ENCODE measurements around the gene PLEKHA3. TPM values are rescaled to one million over a fixed set of nuclear protein-coding genes. Genes with fewer than 3 reads are reported as not detected.

Gene PLEKHA3
- total and polyA plus RNA-seq, 2 of the 4 experiments (the other 2 are of a cell fraction), result 3.9 to 5.5 TPM

GRCh38 chr2:178499640-178500039, 19.4 kb downstream of the PLEKHA3 start:
- H3K14ac ChIP-seq (replicated peaks; ENCODE audit: low read depth, low read length), result no peak overlapping the region
- no peak overlapping the region for H2AK5ac ChIP-seq (ENCODE audit: low read depth, low read length)
- no peak overlapping the region for H2AFZ ChIP-seq (replicated peaks; ENCODE audit: low read length, poor library complexity)
- H3K4ac ChIP-seq (ENCODE audit: low read depth, low read length), result no peak overlapping the region
- no peak overlapping the region for H3K23ac ChIP-seq (ENCODE audit: low read depth, low read length)
- no peak overlapping the region for H2AK9ac ChIP-seq (replicated peaks; ENCODE audit: low read depth, low read length, poor library complexity)
- peaks cover under 1 to 3% of the 10 kb centered on the region in 2 experiments; a peak in 1 of 4 replicates for H3K79me1 ChIP-seq (ENCODE audit: low read depth in 1 of 2, low read length in 2 of 2)
- no peak for DNase-seq
- H4K91ac ChIP-seq (ENCODE audit: insufficient read depth, low read depth, low read length), result no peak overlapping the region
- H2BK20ac ChIP-seq (ENCODE audit: low read depth, low read length), result no peak overlapping the region
- TF ChIP-seq POLR2A (IDR thresholded peaks at IDR 0.05; ENCODE audit: low read depth, low read length) (no peak), RAD21 (IDR thresholded peaks at IDR 0.05; ENCODE audit: low read length) (no peak), MAZ (IDR thresholded peaks at IDR 0.05; ENCODE audit: borderline replicate concordance, low read depth, low read length) (no peak), RCOR1 (IDR thresholded peaks at IDR 0.05; ENCODE audit: insufficient replicate concordance, low read length) (no peak), CTCF (conservative IDR thresholded peaks at IDR 0.05; ENCODE audit: low read depth, low read length) (no peak)
- H3K9ac ChIP-seq (ENCODE audit: low read depth, low read length), result no peak overlapping the region
- no peak overlapping the region for H3K4me2 ChIP-seq (ENCODE audit: low read depth, low read length)
- intact Hi-C loops (cut with micrococcal nuclease), result no loop called here
- no TSS peak for BruUV-seq (replicated peaks)
- POLR2A ChIA-PET (ENCODE audit: unreplicated experiment), result no interaction called here
- no peak overlapping the region for H2BK5ac ChIP-seq (ENCODE audit: low read depth, low read length, poor library complexity, severe bottlenecking)
- no peak overlapping the region for H3K18ac ChIP-seq (ENCODE audit: low read depth, low read length)
- no peak overlapping the region for H2BK15ac ChIP-seq (ENCODE audit: low read depth, low read length)
- H3K9me1 ChIP-seq (ENCODE audit: insufficient read depth, low read length), result no peaks in the 10 kb centered on the region
- in situ Hi-C loops (cut with MboI; ENCODE audit: low sequenced_read_pairs), result no loop called here
- no peak overlapping the region for H2BK120ac ChIP-seq (ENCODE audit: low read depth, low read length)
- H3K56ac ChIP-seq (ENCODE audit: extremely low read depth, insufficient read depth, low read length), result no peak overlapping the region
- no peak for ATAC-seq (ENCODE audit: low read depth)
- no peak overlapping the region for H4K8ac ChIP-seq (ENCODE audit: low read depth in 2 of 2, low read length in 2 of 2)
- no peaks in the 10 kb centered on the region for H4K20me1 ChIP-seq (ENCODE audit: insufficient read depth, low read length)
- H3K27ac ChIP-seq (ENCODE audit: insufficient read depth, low read length), result no peak overlapping the region
- CTCF ChIA-PET, result no interaction called here
- H3K27me3 ChIP-seq (ENCODE audit: control insufficient read depth, insufficient read depth, low read length), result no peaks in the 10 kb centered on the region
- dilution Hi-C loops (cut with HindIII; ENCODE audit: low sequenced_read_pairs, unreplicated experiment), result no loop called here
- no peaks in the 10 kb centered on the region for H3K9me3 ChIP-seq (ENCODE audit: control insufficient read depth, insufficient read depth, low read length)
- WGBS, 2 experiments (ENCODE audit: extremely low coverage in 2 of 2, insufficient read length in 1 of 2), result no CpG with 5 or more reads among the region's 3 CpGs
- H4K5ac ChIP-seq (ENCODE audit: low read depth, low read length), result no peak overlapping the region
- H3K4me3 ChIP-seq (ENCODE audit: insufficient read depth, low read depth, low read length), result no peak overlapping the region
- no peaks in the 10 kb centered on the region for H3K4me1 ChIP-seq (ENCODE audit: control insufficient read depth, insufficient read depth, low read length)
- H3K36me3 ChIP-seq (ENCODE audit: control insufficient read depth, insufficient read depth, low read length), result peaks cover 23% of the 10 kb centered on the region
